Lung (tissue), 12 donors: ENCODE measurements around the gene DNAH12. TPM values are rescaled to one million over a fixed set of nuclear protein-coding genes. Genes with fewer than 3 reads are reported as not detected.

ENCODE experiments used
- ATAC-seq: fragments of 200-7000 bp; cut with Tn5 transposase; one replicate; pipeline ENCODE4 v1.9.1; 2020; ENCODE audit warnings: moderate number of reproducible peaks; ENCODE audit not compliant: insufficient read depth, low FRiP score
- DNase-seq, 3 donors: peaks; one replicate each; pipeline ENCODE4 v3.0.0-alpha.2; 2013 to 2017
- H3K27ac ChIP-seq, 2 donors: one replicate each; pipeline ENCODE4 v1.5.1; 2013; ENCODE audit warnings: mild to moderate bottlenecking in 2 of 2, moderate library complexity in 2 of 2, control low read depth in 1 of 2, inconsistent platforms in 1 of 2, low read depth in 1 of 2, low read length in 1 of 2
- H3K27me3 ChIP-seq, 3 donors: one replicate each; pipeline ENCODE4 v1.5.1; 2013; ENCODE audit warnings: low read length in 2 of 3; ENCODE audit not compliant: control insufficient read depth in 3 of 3, insufficient read depth in 3 of 3
- H3K36me3 ChIP-seq, 4 donors: one replicate each; pipeline ENCODE4 v1.5.1; 2013; ENCODE audit warnings: low read length in 4 of 4, mild to moderate bottlenecking in 1 of 4, moderate library complexity in 1 of 4; ENCODE audit not compliant: control insufficient read depth in 4 of 4, insufficient read depth in 4 of 4
- H3K4me1 ChIP-seq, 5 donors: one replicate each; pipeline ENCODE4 v1.5.1; 2013; ENCODE audit warnings: low read length in 5 of 5, mild to moderate bottlenecking in 2 of 5, moderate library complexity in 1 of 5; ENCODE audit not compliant: control insufficient read depth in 5 of 5, insufficient read depth in 5 of 5
- H3K4me3 ChIP-seq: one replicate; pipeline ENCODE4 v1.5.1; 2013; ENCODE audit warnings: mild to moderate bottlenecking, control low read depth, moderate library complexity
- H3K9ac ChIP-seq, 2 donors: one replicate each; pipeline ENCODE4 v1.5.1; 2013; ENCODE audit warnings: low read length in 2 of 2, control low read depth in 1 of 2; ENCODE audit not compliant: insufficient read depth in 1 of 2
- H3K9me3 ChIP-seq, 4 donors: one replicate each; pipeline ENCODE4 v1.5.1; 2013; ENCODE audit warnings: low read length in 3 of 4, mild to moderate bottlenecking in 1 of 4, moderate library complexity in 1 of 4; ENCODE audit not compliant: control insufficient read depth in 4 of 4, insufficient read depth in 3 of 4
- WGBS, 2 donors: extraction: QIAGEN DNeasy Blood & Tissue Kit; methylation state at CpG; one replicate each; pipeline ENCODE4 v1.1.7; 2013; 5-methylcytosine and 5-hydroxymethylcytosine counted together
- polyA plus RNA-seq, 2 donors: library from polyadenylated mRNA; stranded (reverse); fragments of 200-250 nt; gene quantifications; one replicate each; pipeline ENCODE4 v1.2.1, GENCODE V29; 2013
- total RNA-seq, 2 donors: library from RNA; depleted of rRNA in 1 of 2; stranded (reverse); fragments of >200 nt in 1 of 2; gene quantifications; one replicate each; pipeline ENCODE4 v1.2.1, GENCODE V29; 2014 to 2021
- TF ChIP-seq, protein P1 (sequence below): IDR thresholded peaks from 2 replicates; pipeline ENCODE4 v1.5.1; 2012; ENCODE audit warnings: mild to moderate bottlenecking; ENCODE audit errors: control extremely low read depth, extremely low read depth
- donor health status: control.
- donor health status: control.
- donor health status: Bipolar disorder and iron deficiency.
- donor health status: healthy.
- donor health status: DM: yes; HTN: yes; CAD: no.

Gene DNAH12
- total and polyA plus RNA-seq, 4 donors = 3.3 to 37.8 (median 10.7) TPM

GRCh38 chr3:57420001-57420400 lies 124.1 kb downstream of the DNAH12 start:
- ATAC-seq (no peak), DNase-seq (no peak)
- TF ChIP-seq, protein P1, sequence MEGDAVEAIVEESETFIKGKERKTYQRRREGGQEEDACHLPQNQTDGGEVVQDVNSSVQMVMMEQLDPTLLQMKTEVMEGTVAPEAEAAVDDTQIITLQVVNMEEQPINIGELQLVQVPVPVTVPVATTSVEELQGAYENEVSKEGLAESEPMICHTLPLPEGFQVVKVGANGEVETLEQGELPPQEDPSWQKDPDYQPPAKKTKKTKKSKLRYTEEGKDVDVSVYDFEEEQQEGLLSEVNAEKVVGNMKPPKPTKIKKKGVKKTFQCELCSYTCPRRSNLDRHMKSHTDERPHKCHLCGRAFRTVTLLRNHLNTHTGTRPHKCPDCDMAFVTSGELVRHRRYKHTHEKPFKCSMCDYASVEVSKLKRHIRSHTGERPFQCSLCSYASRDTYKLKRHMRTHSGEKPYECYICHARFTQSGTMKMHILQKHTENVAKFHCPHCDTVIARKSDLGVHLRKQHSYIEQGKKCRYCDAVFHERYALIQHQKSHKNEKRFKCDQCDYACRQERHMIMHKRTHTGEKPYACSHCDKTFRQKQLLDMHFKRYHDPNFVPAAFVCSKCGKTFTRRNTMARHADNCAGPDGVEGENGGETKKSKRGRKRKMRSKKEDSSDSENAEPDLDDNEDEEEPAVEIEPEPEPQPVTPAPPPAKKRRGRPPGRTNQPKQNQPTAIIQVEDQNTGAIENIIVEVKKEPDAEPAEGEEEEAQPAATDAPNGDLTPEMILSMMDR = no peak
- Histone ChIP-seq H3K27ac (no peak overlapping the region), H3K9ac (no peak overlapping the region), H3K9me3 (no peaks in the 10 kb centered on the region), H3K4me1 (no peaks in the 10 kb centered on the region), H3K4me3 (no peak overlapping the region), H3K36me3 (no peaks in the 10 kb centered on the region), H3K27me3 (no peaks in the 10 kb centered on the region)
- WGBS, 2 donors = 90 to 91% methylated on average over 2 of the region's 2 CpGs

DNA sequence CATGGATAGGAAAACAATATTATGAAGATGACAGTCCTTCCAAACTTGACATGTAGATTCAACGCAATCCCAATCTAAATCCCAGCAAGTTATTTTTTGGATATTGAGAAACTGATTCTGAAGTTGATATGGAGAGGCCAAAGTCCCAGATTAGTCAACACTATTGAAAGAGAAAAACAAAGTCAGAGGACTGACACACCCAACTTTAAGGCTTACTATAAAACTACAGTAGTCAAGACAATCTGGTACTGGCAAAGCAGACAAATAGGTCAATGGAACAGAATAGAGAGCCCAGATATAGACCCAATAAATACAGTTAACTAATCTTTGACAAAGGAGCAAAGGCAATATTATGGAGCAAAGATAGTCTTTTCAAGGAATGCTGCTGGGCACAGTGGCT lies 132.4 kb downstream of the DNAH12 start:
- no peak overlapping the region for H3K9ac ChIP-seq
- no peak for ATAC-seq
- TF ChIP-seq, protein P1 = no peak

DNA sequence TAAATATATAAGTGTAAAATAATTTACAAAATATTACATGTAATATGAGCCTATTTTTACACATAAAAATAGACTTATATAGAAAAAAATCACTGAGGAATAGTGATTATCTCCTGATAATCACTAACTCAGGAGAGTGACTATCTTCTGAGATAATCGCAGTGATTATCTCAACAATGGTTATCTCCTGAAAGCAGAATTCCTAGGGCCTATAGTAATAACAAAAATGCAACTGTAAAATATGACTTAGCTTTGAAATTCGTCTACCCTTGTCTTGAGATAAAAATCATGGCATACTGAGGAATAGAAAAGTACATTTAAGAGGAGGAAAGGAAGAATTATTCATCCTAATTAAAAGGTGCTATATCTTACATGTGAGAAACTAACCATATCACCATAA lies 134.7 kb downstream of the DNAH12 start:
- Histone ChIP-seq H3K9ac (no peak overlapping the region), H3K36me3 (no peaks in the 10 kb centered on the region), H3K4me1 (no peaks in the 10 kb centered on the region), H3K27me3 (no peaks in the 10 kb centered on the region), H3K9me3 (peaks cover 0 to 4% (median 0%) of the 10 kb centered on the region in 4 donors), H3K27ac (no peak overlapping the region), H3K4me3 (no peak overlapping the region)
- no peak for ATAC-seq
- DNase-seq = no peak
- WGBS, 2 donors = 61 to 90% methylated on average over 2 of the region's 2 CpGs
- TF ChIP-seq, protein P1 = no peak

More for the DNA sequence above, 132.4 kb downstream of the DNAH12 start:
- Histone ChIP-seq H3K27me3 (no peaks in the 10 kb centered on the region), H3K27ac (no peak overlapping the region), H3K9me3 (peaks cover 0 to 4% (median 0%) of the 10 kb centered on the region in 4 donors), H3K4me3 (no peak overlapping the region), H3K4me1 (no peaks in the 10 kb centered on the region), H3K36me3 (no peaks in the 10 kb centered on the region)
- DNase-seq = no peak
- 88 to 91% methylated on average over 1 of the region's 1 CpG for WGBS, 2 donors

- TF ChIP-seq, protein P1 = no peak
- WGBS, 2 donors = 87 to 93% methylated on average over 5 of the region's 5 CpGs
- H3K4me3 ChIP-seq = no peak overlapping the region
Measured at GRCh38 chr3:57402675-57403074, 141.5 kb downstream of the DNAH12 start.

More at GRCh38 chr3:57402675-57403074, 141.5 kb downstream of the DNAH12 start:
- H3K36me3 ChIP-seq = no peaks in the 10 kb centered on the region
- DNase-seq (no peak), ATAC-seq (no peak)
- no peak overlapping the region for H3K27ac ChIP-seq
- no peaks in the 10 kb centered on the region for H3K9me3 ChIP-seq
- H3K9ac ChIP-seq = no peak overlapping the region
- no peaks in the 10 kb centered on the region for H3K27me3 ChIP-seq
- no peaks in the 10 kb centered on the region for H3K4me1 ChIP-seq
